Lower leg skin (tissue), 4 donors: ENCODE data around the gene LIFR. TPM values are rescaled to one million over a fixed set of nuclear protein-coding genes. Genes with fewer than 3 reads are reported as not detected.
A peak's percentile ranks its signal among the peaks of the same experiment; 100 is the strongest.

Experiments
- DNase-seq, 2 donors: peaks; one replicate each; pipeline ENCODE4 v3.0.0-alpha.2; 2019; ENCODE audit warnings: low spot score in 2 of 2
- H3K4me3 ChIP-seq: fragments of 200-600 bp; sonication (generic); 2 replicates; pipeline ENCODE4 v1.5.1; 2017; ENCODE audit warnings: mild to moderate bottlenecking, low read depth; ENCODE audit not compliant: poor library complexity, severe bottlenecking
- POLR2A ChIP-seq, 2 donors: fragments of 450-650 bp; IDR thresholded peaks; one replicate each; pipeline ENCODE4 v1.6.1; 2016 to 2017; ENCODE audit warnings: antibody characterized with exemption in 2 of 2, mild to moderate bottlenecking in 1 of 2, moderate library complexity in 1 of 2
- WGBS, 2 donors: methylation state at CpG; one replicate each; pipeline ENCODE4 v1.1.5; 2018; 5-methylcytosine and 5-hydroxymethylcytosine counted together
- intact Hi-C: fragments of 100-400 bp; cut with DNase I; formaldehyde crosslinking; loops from one replicate; pipeline ENCODE4 v1.15.0; 2023; ENCODE audit warnings: low total_unique reads
- total RNA-seq, 4 donors: library from RNA; depleted of rRNA; stranded (reverse); fragments of >200 nt; gene quantifications; one replicate each; pipeline ENCODE4 v1.1.0, GENCODE V29; 2016
- TF ChIP-seq, protein P1 (sequence below), 3 donors: fragments of 450-650 bp; IDR thresholded peaks; one replicate each; pipeline ENCODE4 v1.5.1; 2016; ENCODE audit warnings: antibody characterized with exemption in 3 of 3, mild to moderate bottlenecking in 3 of 3, moderate library complexity in 2 of 3

Gene LIFR
- total RNA-seq, 4 donors from 2014 or later, result 28.3 to 70.6 (median 42.1) TPM

GRCh38 chr5:38451074-38451725, 105.2 kb downstream of the LIFR start:
- TF ChIP-seq, protein P1, sequence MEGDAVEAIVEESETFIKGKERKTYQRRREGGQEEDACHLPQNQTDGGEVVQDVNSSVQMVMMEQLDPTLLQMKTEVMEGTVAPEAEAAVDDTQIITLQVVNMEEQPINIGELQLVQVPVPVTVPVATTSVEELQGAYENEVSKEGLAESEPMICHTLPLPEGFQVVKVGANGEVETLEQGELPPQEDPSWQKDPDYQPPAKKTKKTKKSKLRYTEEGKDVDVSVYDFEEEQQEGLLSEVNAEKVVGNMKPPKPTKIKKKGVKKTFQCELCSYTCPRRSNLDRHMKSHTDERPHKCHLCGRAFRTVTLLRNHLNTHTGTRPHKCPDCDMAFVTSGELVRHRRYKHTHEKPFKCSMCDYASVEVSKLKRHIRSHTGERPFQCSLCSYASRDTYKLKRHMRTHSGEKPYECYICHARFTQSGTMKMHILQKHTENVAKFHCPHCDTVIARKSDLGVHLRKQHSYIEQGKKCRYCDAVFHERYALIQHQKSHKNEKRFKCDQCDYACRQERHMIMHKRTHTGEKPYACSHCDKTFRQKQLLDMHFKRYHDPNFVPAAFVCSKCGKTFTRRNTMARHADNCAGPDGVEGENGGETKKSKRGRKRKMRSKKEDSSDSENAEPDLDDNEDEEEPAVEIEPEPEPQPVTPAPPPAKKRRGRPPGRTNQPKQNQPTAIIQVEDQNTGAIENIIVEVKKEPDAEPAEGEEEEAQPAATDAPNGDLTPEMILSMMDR (IDR thresholded peaks at IDR 0.05), result no peak
- TF ChIP-seq POLR2A (IDR thresholded peaks at IDR 0.05), result no peak
- peak in 1 of 2 donors; percentile 51 for DNase-seq
- intact Hi-C loops, result no loop called here
- H3K4me3 ChIP-seq, result no peak overlapping the region
- 59 to 77% methylated on average over 9 of the region's 9 CpGs for WGBS, 2 donors

GRCh38 chr5:38450627-38451026, 105.8 kb downstream of the LIFR start:
- DNase-seq, result no peak
- no peak overlapping the region for H3K4me3 ChIP-seq
- intact Hi-C loops, result no loop called here
- WGBS, 2 donors, result 56 to 70% methylated on average over 6 of the region's 6 CpGs
- TF ChIP-seq, protein P1 (IDR thresholded peaks at IDR 0.05), result no peak
- no peak for TF ChIP-seq POLR2A (IDR thresholded peaks at IDR 0.05)

- intact Hi-C loops, result loop anchor here (10.0 kb wide), 1 partner anchor 356 kb away; no protein-coding TSS in a partner anchor
Measured at GRCh38 chr5:38448568-38449350, 107.7 kb downstream of the LIFR start.

GRCh38 chr5:38447786-38448185, 108.7 kb downstream of the LIFR start:
- TF ChIP-seq, protein P1 (IDR thresholded peaks at IDR 0.05), result no peak
- no peak for TF ChIP-seq POLR2A (IDR thresholded peaks at IDR 0.05)
- intact Hi-C loops, result loop anchor here (10.0 kb wide), 1 partner anchor 357 kb away; no protein-coding TSS in a partner anchor
- DNase-seq, result no peak
- WGBS, 2 donors, result 52 to 60% methylated on average over 5 of the region's 5 CpGs
- no peak overlapping the region for H3K4me3 ChIP-seq

More at GRCh38 chr5:38448568-38449350, 107.7 kb downstream of the LIFR start:
- WGBS, 2 donors, result 68 to 73% methylated on average over 9 of the region's 9 CpGs
- DNase-seq, result no peak
- H3K4me3 ChIP-seq, result no peak overlapping the region
- TF ChIP-seq, protein P1 (IDR thresholded peaks at IDR 0.05), result no peak
- no peak for TF ChIP-seq POLR2A (IDR thresholded peaks at IDR 0.05)

GRCh38 chr5:38447056-38447455, 109.4 kb downstream of the LIFR start:
- TF ChIP-seq POLR2A (IDR thresholded peaks at IDR 0.05), result no peak
- no peak for DNase-seq
- intact Hi-C loops, result loop anchor here (10.0 kb wide), 1 partner anchor 358 kb away; no protein-coding TSS in a partner anchor
- 82 to 90% methylated on average over 2 of the region's 2 CpGs for WGBS, 2 donors
- H3K4me3 ChIP-seq, result no peak overlapping the region

DNA sequence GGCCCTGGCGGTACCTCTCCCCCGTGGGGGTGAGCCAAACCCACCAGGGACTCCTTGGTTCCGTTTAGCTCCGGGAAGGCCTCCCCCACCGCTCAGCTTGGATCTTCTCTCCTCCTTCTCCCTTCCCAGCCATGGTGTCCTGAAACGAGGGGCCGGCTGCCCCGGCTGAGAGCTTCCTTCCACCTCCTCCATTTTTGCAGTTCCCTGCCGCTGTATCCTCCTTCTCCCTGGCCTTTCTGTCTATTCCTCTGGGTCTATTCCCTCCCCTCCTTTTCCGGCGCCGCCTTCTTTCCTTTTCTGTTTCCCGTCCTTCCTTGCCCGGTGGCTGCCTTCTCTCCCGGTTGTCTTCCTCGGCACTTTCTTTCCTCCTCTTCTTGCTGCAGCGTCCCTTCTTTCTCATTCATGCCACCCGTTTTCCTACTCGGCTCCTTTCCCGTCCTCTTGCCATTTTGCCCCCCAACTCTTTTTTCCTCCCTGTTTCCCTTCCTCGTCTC, 110.4 kb downstream of the LIFR start:
- no peak for TF ChIP-seq POLR2A (IDR thresholded peaks at IDR 0.05)
- TF ChIP-seq, protein P1 (IDR thresholded peaks at IDR 0.05), result no peak
- no peak overlapping the region for H3K4me3 ChIP-seq
- intact Hi-C loops, result loop anchor here (10.0 kb wide), 1 partner anchor 359 kb away; no protein-coding TSS in a partner anchor
- DNase-seq, result no peak
- 79 to 84% methylated on average over 21 of the region's 21 CpGs for WGBS, 2 donors
